GM12878 (cell line): ENCODE data around the gene VDR. TPM values are rescaled to one million over a fixed set of nuclear protein-coding genes. Genes with fewer than 3 reads are reported as not detected.

Experiments
- ATAC-seq: fragments of 200-7000 bp; cut with Tn5 transposase; 3 replicates; pipeline ENCODE4 v1.9.1; 2020; ENCODE audit warnings: mild to moderate bottlenecking, moderate library complexity
- BruUV-seq: library from RNA; stranded (reverse); fragments of 400-500 nt; replicated peaks from 2 replicates; lab custom pipeline; 2021; lab: Mats Ljungman, UMichigan
- CTCF ChIA-PET: fragments of 300-600 bp; sonication (Branson Sonifier 250); formaldehyde crosslinking; extraction: SDS; loops from one replicate; lab custom pipeline; 2021; ENCODE audit warnings: inconsistent platforms; lab: Yijun Ruan, JAX
- POLR2A ChIA-PET: fragments of 350-600 bp; formaldehyde crosslinking; extraction: SDS; loops from one replicate; lab custom pipeline; 2021; ENCODE audit warnings: inconsistent platforms; lab: Charles Lee
- RAD21 ChIA-PET: fragments of 300-600 bp; sonication (Branson Sonifier 250); formaldehyde crosslinking; loops from one replicate; lab custom pipeline; 2023; ENCODE audit warnings: antibody characterized with exemption; ENCODE audit not compliant: unreplicated experiment; lab: Charles Lee
- SMC1A ChIA-PET: fragments of 300-600 bp; sonication (Branson Sonifier 250); formaldehyde crosslinking; loops from one replicate; lab custom pipeline; 2023; ENCODE audit not compliant: unreplicated experiment, uncharacterized antibody; lab: Charles Lee
- DNase-seq: peaks from one replicate; pipeline ENCODE4 v3.0.0-alpha.2; 2011; ENCODE audit warnings: low read depth, low spot score
- FAIRE-seq: peaks from 3 replicates; lab custom pipeline; 2011; peaks lifted over from hg19 to GRCh38; lab: Jason Lieb, UNC
- H2AFZ ChIP-seq: 2 replicates; pipeline ENCODE4 v1.6.0; 2011; ENCODE audit warnings: low read depth, low read length, control low read depth; ENCODE audit not compliant: control insufficient read depth
- H3K27ac ChIP-seq: 2 replicates; pipeline ENCODE4 v1.5.1; 2011; ENCODE audit warnings: control low read depth; ENCODE audit not compliant: control insufficient read depth, insufficient read depth
- H3K27me3 ChIP-seq, 2 experiments: replicated peaks in 1 of 2; 2 replicates each; pipeline versions ENCODE4 v1.6.0 to v1.6.1; 2011; ENCODE audit warnings: low read length in 1 of 2; ENCODE audit not compliant: control insufficient read depth in 2 of 2, insufficient read depth in 2 of 2
- H3K36me3 ChIP-seq, 2 experiments: 2 replicates each; pipeline ENCODE4 v1.5.1; 2011; ENCODE audit warnings: low read length in 1 of 2; ENCODE audit not compliant: control insufficient read depth in 2 of 2, insufficient read depth in 2 of 2
- H3K4me1 ChIP-seq: 2 replicates; pipeline ENCODE4 v1.6.1; 2011; ENCODE audit warnings: mild to moderate bottlenecking, low read length, moderate library complexity, mixed read lengths; ENCODE audit not compliant: control insufficient read depth, insufficient read depth
- H3K4me2 ChIP-seq: 2 replicates; pipeline ENCODE4 v1.6.0; 2011; ENCODE audit warnings: control low read depth; ENCODE audit not compliant: control insufficient read depth, insufficient read depth
- H3K4me3 ChIP-seq: fragments of 200-600 bp; sonication (generic); 2 replicates; pipeline ENCODE4 v1.5.1; 2016
- H3K79me2 ChIP-seq: 2 replicates; pipeline ENCODE4 v1.6.0; 2011; ENCODE audit warnings: low read length; ENCODE audit not compliant: control insufficient read depth, insufficient read depth
- H3K9ac ChIP-seq: 2 replicates; pipeline ENCODE4 v1.8.0; 2011; ENCODE audit warnings: low read length, control low read depth, mixed read lengths; ENCODE audit not compliant: control insufficient read depth, insufficient read depth
- H3K9me3 ChIP-seq: replicated peaks from 3 replicates; pipeline ENCODE4 v1.5.1; 2011; ENCODE audit warnings: mild to moderate bottlenecking, low read length; ENCODE audit not compliant: control insufficient read depth, insufficient read depth
- H4K20me1 ChIP-seq: 2 replicates; pipeline ENCODE4 v1.6.0; 2011; ENCODE audit not compliant: control insufficient read depth, insufficient read depth
- DPF2 ChIP-seq: fragments of 450-650 bp; IDR thresholded peaks from 2 replicates; pipeline ENCODE4 v1.6.1; 2017; ENCODE audit warnings: mild to moderate bottlenecking
- FOS ChIP-seq: IDR thresholded peaks from 3 replicates; pipeline ENCODE4 v1.6.1; 2011; ENCODE audit warnings: borderline replicate concordance; ENCODE audit not compliant: insufficient read length; ENCODE audit errors: extremely low read depth
- HDAC6 ChIP-seq: fragments of 200-600 bp; sonication (generic); IDR thresholded peaks from one replicate; pipeline ENCODE4 v1.8.0; 2017; ENCODE audit warnings: antibody characterized with exemption; ENCODE audit not compliant: unreplicated experiment
- KDM1A ChIP-seq: fragments of 200-600 bp; sonication (generic); IDR thresholded peaks from 2 replicates; pipeline ENCODE4 v1.6.1; 2016; ENCODE audit warnings: borderline replicate concordance
- MTA3 ChIP-seq: IDR thresholded peaks from 2 replicates; pipeline ENCODE4 v1.6.1; 2012; ENCODE audit warnings: low read length, inconsistent platforms, borderline replicate concordance
- NRF1 ChIP-seq: conservative IDR thresholded peaks from 2 replicates; pipeline ENCODE4 v1.6.1; 2011; ENCODE audit warnings: mild to moderate bottlenecking, low read depth, low read length, improper control_type of control experiment
- RAD21 ChIP-seq: IDR thresholded peaks from 2 replicates; pipeline ENCODE4 v1.6.1; 2011; ENCODE audit warnings: mild to moderate bottlenecking, low read depth, low read length, moderate library complexity; ENCODE audit not compliant: insufficient read depth
- SMAD1 ChIP-seq: fragments of 450-650 bp; IDR thresholded peaks from 2 replicates; pipeline ENCODE4 v1.6.1; 2018; ENCODE audit warnings: mild to moderate bottlenecking, low read depth; ENCODE audit not compliant: partially characterized antibody
- STAT1 ChIP-seq: fragments of 450-650 bp; conservative IDR thresholded peaks from 2 replicates; pipeline ENCODE4 v1.6.1; 2014; ENCODE audit warnings: antibody characterized with exemption, mild to moderate bottlenecking
- TARDBP ChIP-seq: IDR thresholded peaks from 2 replicates; pipeline ENCODE4 v1.6.1; 2016; ENCODE audit warnings: borderline replicate concordance
- TBL1XR1 ChIP-seq: IDR thresholded peaks from 2 replicates; pipeline ENCODE4 v1.6.1; 2012; ENCODE audit warnings: low read depth, low read length, improper control_type of control experiment
- TCF12 ChIP-seq: IDR thresholded peaks from 2 replicates; pipeline ENCODE4 v1.6.1; 2011; ENCODE audit warnings: low read depth, mild to moderate bottlenecking, low read length
- TCF7 ChIP-seq: IDR thresholded peaks from 2 replicates; pipeline ENCODE4 v1.6.1; 2014; ENCODE audit warnings: antibody characterized with exemption, borderline replicate concordance
- YBX1 ChIP-seq: fragments of 450-650 bp; IDR thresholded peaks from 2 replicates; pipeline ENCODE4 v1.6.1; 2016; ENCODE audit warnings: antibody characterized with exemption
- ZBED1 ChIP-seq: IDR thresholded peaks from 2 replicates; pipeline ENCODE4 v1.6.1; 2016; ENCODE audit warnings: borderline replicate concordance
- WGBS: methylation state at CpG from one replicate; pipeline ENCODE4 v1.1.6; 2016; ENCODE audit warnings: low lambda C conversion rate; ENCODE audit not compliant: insufficient replicate concordance, insufficient coverage; ENCODE audit errors: missing lambda C conversion rate; 5-methylcytosine and 5-hydroxymethylcytosine counted together
- in situ Hi-C: fragments of 300-500 bp; cut with MboI; formaldehyde crosslinking; loops from 9 replicates; pipeline ENCODE4 v1.14.3; 2018; ENCODE audit warnings: mixed read lengths
- intact Hi-C: fragments of 100-400 bp; cut with micrococcal nuclease; formaldehyde crosslinking; loops from one replicate; pipeline ENCODE4 v1.14.2; 2022; ENCODE audit not compliant: unreplicated experiment
- polyA plus RNA-seq, 11 experiments: library from polyadenylated mRNA; depleted of rRNA in 4 of 11; unstranded in 6 of 11; stranded (reverse) in 5 of 11; fragments of >200 nt; fragmentation: Nextera tagmentation in 4 of 11; fragmentation: Illumina TruSeq in 1 of 11; extraction: Ambion mirVana in 4 of 11; extraction: Trizol in 1 of 11; gene quantifications; 1 replicate in 1 of 11; 2 replicates in 10 of 11; pipeline versions ENCODE4 v1.2.1 to v1.2.3, GENCODE V29; 2011 to 2016; ENCODE audit warnings: inconsistent platforms in 2 of 11, missing spikeins in 2 of 11, low read depth in 1 of 11
- total RNA-seq, 4 experiments: library from RNA; depleted of rRNA in 3 of 4; stranded (reverse); fragments of >200 nt in 3 of 4; fragmentation: Illumina TruSeq in 1 of 4; extraction: Trizol in 1 of 4; gene quantifications; 2 replicates each; pipeline versions ENCODE4 v1.2.1 to v1.2.3, GENCODE V29; 2013 to 2021
- TF ChIP-seq, protein P1 (sequence below): fragments of 450-650 bp; IDR thresholded peaks from 2 replicates; pipeline ENCODE4 v1.6.1; 2016; ENCODE audit warnings: mild to moderate bottlenecking, moderate library complexity, borderline replicate concordance

The VDR gene
- total and polyA plus RNA-seq, 10 of the 15 experiments (the other 5 are each of a cell fraction or from before 2014, with no cell fraction given), result 0.27 to 7.9 (median 3.0) TPM

- ChIA-PET SMC1A (no interaction called here), RAD21 (interaction anchor here (1.0 kb wide), 1 partner anchor 103 kb away, joined by 3 read pairs; no protein-coding TSS in a partner anchor), POLR2A (no interaction called here), CTCF (no interaction called here)
- no peak overlapping the region for H3K4me2 ChIP-seq
- H3K27ac ChIP-seq, result no peak overlapping the region
- FAIRE-seq (no peak), ATAC-seq (no peak), DNase-seq (no peak)
- no peaks in the 10 kb centered on the region for H4K20me1 ChIP-seq
- H3K36me3 ChIP-seq, result no peaks in the 10 kb centered on the region
- intact Hi-C loops (no loop called here), in situ Hi-C loops (no loop called here)
- no peak overlapping the region for H3K4me3 ChIP-seq
- 80% methylated on average over 9 of the region's 9 CpGs for WGBS
- BruUV-seq, result no TSS peak
- no peaks in the 10 kb centered on the region for H3K9me3 ChIP-seq
- H3K27me3 ChIP-seq, result no peaks in the 10 kb centered on the region; a peak in 2 of 4 replicates
- H3K4me1 ChIP-seq, result no peaks in the 10 kb centered on the region
- no peak overlapping the region for H3K9ac ChIP-seq
- H2AFZ ChIP-seq, result no peak overlapping the region
- TF ChIP-seq DPF2 (no peak), YBX1 (no peak), RAD21 (no peak), TCF7 (no peak), SMAD1 (no peak), TBL1XR1 (no peak), HDAC6 (no peak), TARDBP (no peak), TCF12 (no peak)
- H3K79me2 ChIP-seq, result no peaks in the 10 kb centered on the region
These were observed 36.6 kb upstream of the VDR start for GRCh38 chr12:47941475-47941780.

- 63% methylated on average over 10 of the region's 10 CpGs for WGBS
- no peaks in the 10 kb centered on the region for H3K36me3 ChIP-seq
- ChIA-PET CTCF (no interaction called here), POLR2A (no interaction called here), RAD21 (interaction anchor here (1.0 kb wide), 1 partner anchor 102 kb away, joined by 3 read pairs; no protein-coding TSS in a partner anchor), SMC1A (no interaction called here)
- H4K20me1 ChIP-seq, result no peaks in the 10 kb centered on the region
- in situ Hi-C loops, result no loop called here
- H3K27me3 ChIP-seq, result no peaks in the 10 kb centered on the region; a peak in 2 of 4 replicates
- no peak overlapping the region for H3K4me2 ChIP-seq
- H3K9me3 ChIP-seq, result no peaks in the 10 kb centered on the region
- DNase-seq (no peak), FAIRE-seq (no peak), ATAC-seq (no peak)
- no TSS peak for BruUV-seq
- no peaks in the 10 kb centered on the region for H3K4me1 ChIP-seq
- no peak overlapping the region for H3K4me3 ChIP-seq
- H2AFZ ChIP-seq, result no peak overlapping the region
- intact Hi-C loops, result no loop called here
- H3K9ac ChIP-seq, result no peak overlapping the region
- H3K79me2 ChIP-seq, result no peaks in the 10 kb centered on the region
- H3K27ac ChIP-seq, result no peak overlapping the region
- TF ChIP-seq, protein P1, sequence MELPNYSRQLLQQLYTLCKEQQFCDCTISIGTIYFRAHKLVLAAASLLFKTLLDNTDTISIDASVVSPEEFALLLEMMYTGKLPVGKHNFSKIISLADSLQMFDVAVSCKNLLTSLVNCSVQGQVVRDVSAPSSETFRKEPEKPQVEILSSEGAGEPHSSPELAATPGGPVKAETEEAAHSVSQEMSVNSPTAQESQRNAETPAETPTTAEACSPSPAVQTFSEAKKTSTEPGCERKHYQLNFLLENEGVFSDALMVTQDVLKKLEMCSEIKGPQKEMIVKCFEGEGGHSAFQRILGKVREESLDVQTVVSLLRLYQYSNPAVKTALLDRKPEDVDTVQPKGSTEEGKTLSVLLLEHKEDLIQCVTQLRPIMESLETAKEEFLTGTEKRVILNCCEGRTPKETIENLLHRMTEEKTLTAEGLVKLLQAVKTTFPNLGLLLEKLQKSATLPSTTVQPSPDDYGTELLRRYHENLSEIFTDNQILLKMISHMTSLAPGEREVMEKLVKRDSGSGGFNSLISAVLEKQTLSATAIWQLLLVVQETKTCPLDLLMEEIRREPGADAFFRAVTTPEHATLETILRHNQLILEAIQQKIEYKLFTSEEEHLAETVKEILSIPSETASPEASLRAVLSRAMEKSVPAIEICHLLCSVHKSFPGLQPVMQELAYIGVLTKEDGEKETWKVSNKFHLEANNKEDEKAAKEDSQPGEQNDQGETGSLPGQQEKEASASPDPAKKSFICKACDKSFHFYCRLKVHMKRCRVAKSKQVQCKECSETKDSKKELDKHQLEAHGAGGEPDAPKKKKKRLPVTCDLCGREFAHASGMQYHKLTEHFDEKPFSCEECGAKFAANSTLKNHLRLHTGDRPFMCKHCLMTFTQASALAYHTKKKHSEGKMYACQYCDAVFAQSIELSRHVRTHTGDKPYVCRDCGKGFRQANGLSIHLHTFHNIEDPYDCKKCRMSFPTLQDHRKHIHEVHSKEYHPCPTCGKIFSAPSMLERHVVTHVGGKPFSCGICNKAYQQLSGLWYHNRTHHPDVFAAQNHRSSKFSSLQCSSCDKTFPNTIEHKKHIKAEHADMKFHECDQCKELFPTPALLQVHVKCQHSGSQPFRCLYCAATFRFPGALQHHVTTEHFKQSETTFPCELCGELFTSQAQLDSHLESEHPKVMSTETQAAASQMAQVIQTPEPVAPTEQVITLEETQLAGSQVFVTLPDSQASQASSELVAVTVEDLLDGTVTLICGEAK, result no peak
- TF ChIP-seq DPF2, result no peak
- no peak for TF ChIP-seq MTA3
- TF ChIP-seq NRF1, result no peak
- no peak for TF ChIP-seq KDM1A
- no peak for TF ChIP-seq ZBED1
- TF ChIP-seq FOS, result no peak
- no peak for TF ChIP-seq STAT1
These were observed 36.1 kb upstream of the VDR start for GRCh38 chr12:47940773-47941474.
